ENCODE results near the gene RAB27B. TPM values are rescaled to one million over a fixed set of nuclear protein-coding genes. Genes with fewer than 3 reads are reported as not detected.
"Not testable (repeated sequence)": the region's sequence is repeated elsewhere in the genome, so short reads cannot be mapped to it uniquely, and the experiment has no call there.

The RAB27B gene
- total RNA-seq, 1 donor from 2014 or later: 6.1 TPM

DNA sequence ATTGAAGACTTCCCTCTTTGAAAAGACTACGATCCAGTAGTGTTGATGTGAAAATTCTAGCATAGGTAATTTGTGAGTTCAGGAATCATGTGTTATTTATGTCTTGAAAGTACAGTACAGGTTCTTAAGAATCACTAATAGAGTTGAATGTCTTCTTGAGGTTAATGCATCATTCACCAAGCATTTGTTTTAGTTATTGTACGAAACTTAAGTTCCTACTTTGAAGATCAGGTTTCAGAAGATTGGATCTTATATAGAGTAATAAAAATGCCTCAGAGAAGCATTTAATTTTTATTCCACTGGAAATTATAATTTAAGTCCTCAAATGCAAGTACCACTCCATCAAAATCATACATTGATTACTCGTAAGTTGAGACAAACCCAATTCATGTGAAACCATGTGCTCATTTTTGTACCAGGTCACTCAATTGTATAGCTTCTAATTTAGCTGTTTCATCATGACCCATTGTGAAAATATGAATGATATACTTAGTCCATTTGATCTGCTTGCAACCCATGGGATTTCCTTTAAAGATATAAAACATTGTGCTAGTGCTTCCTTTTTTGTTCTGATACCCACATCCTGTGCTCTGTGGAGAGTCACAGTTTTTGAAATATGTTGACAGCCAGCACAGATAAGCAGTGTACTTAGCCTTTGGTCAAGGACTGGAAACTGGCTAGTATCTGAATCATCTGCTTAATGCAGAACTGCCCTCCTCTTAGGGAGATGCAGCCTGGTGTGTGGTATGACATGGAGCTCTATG lies 22.5 kb upstream of the RAB27B start:
- Histone ChIP-seq H3K36me3 (no peaks in the 10 kb centered on the region), H3K9me3 (no peaks in the 10 kb centered on the region), H3K27ac (no peak overlapping the region), H3K27me3 (no peaks in the 10 kb centered on the region), H3K4me3 (no peak overlapping the region), H3K4me1 (no peaks in the 10 kb centered on the region)
- intact Hi-C loops (cut with DNase I): loop anchor here (10.0 kb wide), 1 partner anchor 1139 kb away; no protein-coding TSS in a partner anchor
- DNase-seq (ENCODE audit: extremely low spot score in 2 of 2): no peak
- TF ChIP-seq POLR2AphosphoS5 (IDR thresholded peaks at IDR 0.05; ENCODE audit: insufficient read depth in 1 of 2, low read depth in 1 of 2) (no peak), POLR2A (IDR thresholded peaks at IDR 0.05) (no peak)
- TF ChIP-seq, protein P1, sequence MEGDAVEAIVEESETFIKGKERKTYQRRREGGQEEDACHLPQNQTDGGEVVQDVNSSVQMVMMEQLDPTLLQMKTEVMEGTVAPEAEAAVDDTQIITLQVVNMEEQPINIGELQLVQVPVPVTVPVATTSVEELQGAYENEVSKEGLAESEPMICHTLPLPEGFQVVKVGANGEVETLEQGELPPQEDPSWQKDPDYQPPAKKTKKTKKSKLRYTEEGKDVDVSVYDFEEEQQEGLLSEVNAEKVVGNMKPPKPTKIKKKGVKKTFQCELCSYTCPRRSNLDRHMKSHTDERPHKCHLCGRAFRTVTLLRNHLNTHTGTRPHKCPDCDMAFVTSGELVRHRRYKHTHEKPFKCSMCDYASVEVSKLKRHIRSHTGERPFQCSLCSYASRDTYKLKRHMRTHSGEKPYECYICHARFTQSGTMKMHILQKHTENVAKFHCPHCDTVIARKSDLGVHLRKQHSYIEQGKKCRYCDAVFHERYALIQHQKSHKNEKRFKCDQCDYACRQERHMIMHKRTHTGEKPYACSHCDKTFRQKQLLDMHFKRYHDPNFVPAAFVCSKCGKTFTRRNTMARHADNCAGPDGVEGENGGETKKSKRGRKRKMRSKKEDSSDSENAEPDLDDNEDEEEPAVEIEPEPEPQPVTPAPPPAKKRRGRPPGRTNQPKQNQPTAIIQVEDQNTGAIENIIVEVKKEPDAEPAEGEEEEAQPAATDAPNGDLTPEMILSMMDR (IDR thresholded peaks at IDR 0.05): no peak

DNA sequence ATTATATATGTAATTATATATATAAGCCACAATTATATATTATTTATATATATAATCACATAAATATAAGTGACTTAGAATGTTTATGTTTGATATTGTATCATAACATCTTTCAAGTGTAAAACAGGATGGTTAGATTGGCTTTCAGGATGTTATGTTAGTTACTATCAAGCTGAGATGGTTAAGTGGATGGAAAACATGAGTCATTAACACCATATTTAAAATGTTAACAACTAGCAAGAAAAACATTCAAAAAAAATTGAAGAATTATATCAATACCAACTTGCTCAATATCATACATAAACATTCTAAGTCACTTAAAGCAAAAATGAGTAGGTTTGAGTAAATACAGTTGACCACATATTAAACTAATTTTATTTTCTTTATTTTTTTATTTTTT lies 21.8 kb upstream of the RAB27B start:
- DNase-seq (ENCODE audit: extremely low spot score in 2 of 2): no peak
- no peak overlapping the region for H3K4me3 ChIP-seq
- H3K9me3 ChIP-seq: no peaks in the 10 kb centered on the region
- intact Hi-C loops (cut with DNase I): loop anchor here (10.0 kb wide), 1 partner anchor 1138 kb away; no protein-coding TSS in a partner anchor
- H3K27ac ChIP-seq: no peak overlapping the region
- no peaks in the 10 kb centered on the region for H3K4me1 ChIP-seq
- H3K27me3 ChIP-seq: no peaks in the 10 kb centered on the region
- H3K36me3 ChIP-seq: no peaks in the 10 kb centered on the region
- TF ChIP-seq POLR2AphosphoS5 (IDR thresholded peaks at IDR 0.05; ENCODE audit: insufficient read depth in 1 of 2, low read depth in 1 of 2) (no peak), POLR2A (IDR thresholded peaks at IDR 0.05) (no peak)
- TF ChIP-seq, protein P1 (IDR thresholded peaks at IDR 0.05): no peak

DNA sequence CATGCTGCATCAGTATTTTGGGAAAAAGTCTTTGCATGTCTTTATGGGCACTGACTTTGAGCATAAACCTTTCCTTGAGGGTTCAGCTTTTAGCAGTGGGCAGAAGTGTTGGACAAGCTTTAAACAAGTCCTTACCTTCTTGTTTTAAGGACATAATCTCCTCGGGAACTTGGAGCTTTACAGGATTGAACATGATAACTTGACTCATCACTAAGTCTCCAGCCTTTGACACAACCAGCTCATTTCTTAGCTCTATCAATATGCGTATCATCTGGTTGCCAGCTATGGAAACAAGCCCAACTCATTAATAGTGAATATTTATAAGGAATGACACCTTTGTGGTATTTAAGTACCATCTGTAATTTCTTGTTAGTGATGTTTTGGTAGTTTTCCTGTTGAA lies 21.0 kb upstream of the RAB27B start:
- no peak for DNase-seq (ENCODE audit: extremely low spot score in 2 of 2)
- H3K9me3 ChIP-seq: no peaks in the 10 kb centered on the region
- no peaks in the 10 kb centered on the region for H3K36me3 ChIP-seq
- H3K27me3 ChIP-seq: no peaks in the 10 kb centered on the region
- H3K4me3 ChIP-seq: no peak overlapping the region
- TF ChIP-seq POLR2AphosphoS5 (IDR thresholded peaks at IDR 0.05; ENCODE audit: insufficient read depth in 1 of 2, low read depth in 1 of 2) (no peak), POLR2A (IDR thresholded peaks at IDR 0.05) (no peak)
- TF ChIP-seq, protein P1 (IDR thresholded peaks at IDR 0.05): no peak
- intact Hi-C loops (cut with DNase I): loop anchor here (10.0 kb wide), 1 partner anchor 1137 kb away; no protein-coding TSS in a partner anchor
- no peaks in the 10 kb centered on the region for H3K4me1 ChIP-seq
- H3K27ac ChIP-seq: no peak overlapping the region

DNA sequence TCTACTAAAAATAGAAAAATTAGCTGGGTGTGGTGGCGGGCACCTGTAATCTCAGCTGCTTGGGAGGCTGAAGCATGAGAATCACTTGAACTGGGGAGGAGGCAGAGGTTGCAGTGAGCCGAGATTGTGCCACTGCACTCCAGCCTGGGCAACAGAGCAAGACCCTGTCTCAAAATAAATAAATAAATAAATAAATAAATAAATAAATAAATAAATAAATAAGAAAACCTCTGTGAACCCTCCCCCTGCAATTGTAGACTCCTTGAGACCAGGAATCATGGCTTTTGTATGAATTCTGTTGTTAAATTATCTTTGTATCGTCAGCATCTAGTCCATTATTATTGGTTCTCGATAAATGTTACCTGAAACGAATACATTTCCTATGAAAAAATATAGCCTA lies 17.6 kb upstream of the RAB27B start:
- DNase-seq (ENCODE audit: extremely low spot score in 2 of 2); H3K27ac ChIP-seq; intact Hi-C loops (cut with DNase I); H3K27me3 ChIP-seq; H3K4me1 ChIP-seq; H3K36me3 ChIP-seq; H3K4me3 ChIP-seq; H3K9me3 ChIP-seq: not testable (repeated sequence)

DNA sequence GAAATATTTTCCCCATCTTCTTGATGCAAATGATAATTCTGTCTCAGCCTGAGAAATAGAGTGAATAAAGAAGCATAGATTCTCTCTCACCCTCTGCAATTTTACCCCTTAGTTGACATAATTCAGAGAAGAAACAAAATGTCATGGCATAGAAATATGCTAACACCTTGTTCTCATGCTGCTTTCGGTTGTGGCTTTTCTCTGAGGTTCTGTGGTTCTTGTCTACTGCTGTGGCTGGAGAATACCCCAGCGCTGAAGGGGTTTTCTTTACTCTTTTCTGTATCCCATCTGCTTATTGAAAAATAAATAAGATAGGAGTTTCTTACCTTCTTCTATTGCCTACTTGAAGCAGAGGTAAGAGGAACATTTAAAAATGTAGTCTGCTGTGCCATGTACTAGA lies 15.4 kb upstream of the RAB27B start:
- Histone ChIP-seq H3K27me3 (no peaks in the 10 kb centered on the region), H3K36me3 (no peaks in the 10 kb centered on the region), H3K27ac (no peak overlapping the region), H3K9me3 (no peaks in the 10 kb centered on the region), H3K4me3 (no peak overlapping the region), H3K4me1 (no peaks in the 10 kb centered on the region)
- DNase-seq (ENCODE audit: extremely low spot score in 2 of 2): no peak
- no peak for TF ChIP-seq POLR2AphosphoS5 (IDR thresholded peaks at IDR 0.05; ENCODE audit: insufficient read depth in 1 of 2, low read depth in 1 of 2)
- no peak for TF ChIP-seq POLR2A (IDR thresholded peaks at IDR 0.05)
- TF ChIP-seq, protein P1 (IDR thresholded peaks at IDR 0.05): no peak
- intact Hi-C loops (cut with DNase I): no loop called here

Measured in vagina (tissue), 2 donors.